Fibroblast of mammary gland (primary cell): Measurements from ENCODE around the gene SUN1.
"Not testable (repeated sequence)": the region's sequence is repeated elsewhere in the genome, so short reads cannot be mapped to it uniquely, and the experiment has no call there.

Source experiments
- DNase-seq: peaks from one replicate; pipeline ENCODE4 v3.0.0-alpha.2; 2010; ENCODE audit warnings: low read depth
- H3K4me3 ChIP-seq: 2 replicates; pipeline ENCODE4 v1.5.1; 2011; ENCODE audit warnings: low read depth, mild to moderate bottlenecking, low read length, moderate library complexity; ENCODE audit not compliant: control insufficient read depth
- CTCF ChIP-seq: conservative IDR thresholded peaks from 2 replicates; pipeline ENCODE4 v1.5.1; 2011; ENCODE audit warnings: low read depth, low read length, inconsistent platforms; ENCODE audit not compliant: control insufficient read depth, insufficient read depth

Gene SUN1

GRCh38 chr7:907158-907980, 75.1 kb downstream of the SUN1 start:
- no peak for TF ChIP-seq CTCF
- H3K4me3 ChIP-seq, result no peak overlapping the region
- no peak for DNase-seq

- no peak for DNase-seq
- no peak for TF ChIP-seq CTCF
- H3K4me3 ChIP-seq, result no peak overlapping the region
These were observed 75.9 kb downstream of the SUN1 start for GRCh38 chr7:908159-908581.

- H3K4me3 ChIP-seq, DNase-seq: not testable (repeated sequence)
These were observed 76.5 kb downstream of the SUN1 start for GRCh38 chr7:908591-909357.

GRCh38 chr7:909358-910329, 77.4 kb downstream of the SUN1 start:
- TF ChIP-seq CTCF, result no peak
- no peak for DNase-seq
- H3K4me3 ChIP-seq, result no peak overlapping the region

GRCh38 chr7:910441-910861, 78.2 kb downstream of the SUN1 start:
- no peak for TF ChIP-seq CTCF
- no peak overlapping the region for H3K4me3 ChIP-seq
- DNase-seq, result no peak

GRCh38 chr7:910931-911431, 78.7 kb downstream of the SUN1 start:
- TF ChIP-seq CTCF, result no peak
- no peak for DNase-seq
- no peak overlapping the region for H3K4me3 ChIP-seq
